Naive B cell (primary cell): ENCODE results near the gene MZB1. TPM values are rescaled to one million over a fixed set of nuclear protein-coding genes. Genes with fewer than 3 reads are reported as not detected.

Experiments
- ATAC-seq, 2 donors: fragments of 150-1000 bp; cut with Tn5 transposase; 2 replicates each; pipeline ENCODE4 v1.10.0; 2021; ENCODE audit warnings: low read depth in 2 of 2, mild to moderate bottlenecking in 2 of 2, moderate library complexity in 2 of 2
- DNase-seq: peaks from one replicate; pipeline ENCODE4 v3.0.0; 2022
- H3K27ac Mint-ChIP-seq, 6 donors: one replicate each; pipeline ENCODE4 v1.8.0; 2020 to 2022; ENCODE audit warnings: mild to moderate bottlenecking in 6 of 6, mixed read lengths in 6 of 6, moderate library complexity in 5 of 6, inconsistent platforms in 2 of 6
- H3K27me3 Mint-ChIP-seq, 3 donors: one replicate each; pipeline ENCODE4 v1.8.0; 2021 to 2022; ENCODE audit warnings: mixed read lengths in 3 of 3, mild to moderate bottlenecking in 1 of 3
- H3K36me3 Mint-ChIP-seq, 2 donors: one replicate each; pipeline ENCODE4 v1.8.0; 2020 to 2022; ENCODE audit warnings: mixed read lengths in 2 of 2, inconsistent platforms in 1 of 2, mild to moderate bottlenecking in 1 of 2
- H3K4me1 Mint-ChIP-seq, 3 donors: one replicate each; pipeline ENCODE4 v1.8.0; 2020 to 2022; ENCODE audit warnings: mixed read lengths in 3 of 3, inconsistent platforms in 1 of 3, mild to moderate bottlenecking in 1 of 3, moderate library complexity in 1 of 3
- H3K4me3 Mint-ChIP-seq, 8 donors: one replicate each; pipeline ENCODE4 v1.8.0; 2020 to 2022; ENCODE audit warnings: mild to moderate bottlenecking in 8 of 8, mixed read lengths in 8 of 8, moderate library complexity in 8 of 8, inconsistent platforms in 2 of 8
- H3K9me3 Mint-ChIP-seq, 7 donors: one replicate each; pipeline ENCODE4 v1.8.0; 2020 to 2022; ENCODE audit warnings: mixed read lengths in 7 of 7, mild to moderate bottlenecking in 5 of 7, inconsistent platforms in 2 of 7, moderate library complexity in 1 of 7
- polyA plus RNA-seq, 6 donors: library from polyadenylated mRNA; unstranded; fragments of 300-500 nt; fragmentation: Illumina TruSeq; gene quantifications; one replicate each; pipeline ENCODE4 v1.2.3, GENCODE V29; 2021; ENCODE audit warnings: low read depth in 6 of 6

The MZB1 gene
- polyA plus RNA-seq, 6 donors from 2014 or later = 49.7 to 105 (median 88.1) TPM

DNA sequence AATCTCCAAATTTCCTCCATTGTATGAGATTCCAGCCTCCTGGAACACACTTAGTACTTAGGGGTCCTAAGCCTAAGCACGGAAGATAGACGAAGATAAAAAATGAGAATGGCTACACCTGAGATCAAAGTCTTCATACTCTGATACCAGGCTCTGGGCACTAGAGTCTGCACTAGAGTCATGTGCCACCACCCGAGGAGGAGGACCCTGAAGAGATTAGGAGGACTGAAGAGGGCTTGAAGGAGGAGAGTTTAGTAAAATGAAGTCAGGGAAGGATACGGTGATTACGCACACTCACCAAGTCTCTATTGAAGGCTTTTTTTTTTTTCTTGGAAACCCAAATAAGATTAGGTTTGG, 14.7 kb upstream of the MZB1 start:
- H3K4me1 Mint-ChIP-seq = peaks cover 33 to 52% (median 44%) of the 10 kb centered on the region in 3 donors
- peak overlapping the region; percentile 80 to 97 (median 92) for H3K4me3 Mint-ChIP-seq
- DNase-seq (no peak), ATAC-seq (no peak)
- H3K36me3 Mint-ChIP-seq = no peaks in the 10 kb centered on the region
- peak overlapping the region; percentile 87 to 99 (median 96) for H3K27ac Mint-ChIP-seq
- H3K9me3 Mint-ChIP-seq = peaks cover 0 to 2% (median 0%) of the 10 kb centered on the region in 7 donors
- H3K27me3 Mint-ChIP-seq = no peaks in the 10 kb centered on the region

DNA sequence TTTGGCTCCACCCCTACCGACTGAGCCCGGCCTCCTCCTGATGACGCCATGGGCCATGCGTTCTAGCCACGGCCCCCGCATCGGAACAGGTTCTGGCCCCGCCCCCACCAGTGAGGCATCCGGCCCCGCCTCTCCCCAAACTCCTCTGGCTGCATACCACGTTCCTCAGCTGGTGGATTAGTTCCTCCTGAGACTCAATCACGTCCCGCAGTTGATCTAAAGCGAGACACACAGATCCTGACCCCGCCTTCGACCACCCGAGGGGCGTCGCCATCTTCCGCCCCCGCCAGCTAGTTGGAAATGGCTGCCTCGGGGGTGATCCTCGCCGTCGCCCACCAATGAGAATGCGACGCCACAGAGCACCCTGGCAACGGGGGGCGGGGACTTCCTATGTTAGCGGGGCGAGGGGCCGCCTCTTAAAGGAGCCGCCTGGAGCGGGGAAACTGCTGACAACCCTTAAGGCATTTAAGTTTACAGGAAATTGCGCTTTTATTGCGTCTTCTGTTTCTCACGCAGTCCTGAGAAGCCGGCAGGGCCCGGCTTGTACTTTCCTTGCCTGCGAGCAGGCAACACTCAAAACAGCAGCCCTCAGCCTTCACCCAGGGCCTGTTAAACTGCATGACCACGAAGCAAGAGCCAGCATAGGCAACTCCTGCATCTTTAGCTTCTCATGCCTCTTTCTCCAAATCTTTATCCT, 14.2 kb upstream of the MZB1 start, which contains the start of gene SPATA24:
Gene SPATA24 (minus strand): TSS at position 303 of the 697 bp plus-strand sequence. CDS start 29 bp downstream, at position 274.
- H3K27me3 Mint-ChIP-seq = no peaks in the 10 kb centered on the region

DNA sequence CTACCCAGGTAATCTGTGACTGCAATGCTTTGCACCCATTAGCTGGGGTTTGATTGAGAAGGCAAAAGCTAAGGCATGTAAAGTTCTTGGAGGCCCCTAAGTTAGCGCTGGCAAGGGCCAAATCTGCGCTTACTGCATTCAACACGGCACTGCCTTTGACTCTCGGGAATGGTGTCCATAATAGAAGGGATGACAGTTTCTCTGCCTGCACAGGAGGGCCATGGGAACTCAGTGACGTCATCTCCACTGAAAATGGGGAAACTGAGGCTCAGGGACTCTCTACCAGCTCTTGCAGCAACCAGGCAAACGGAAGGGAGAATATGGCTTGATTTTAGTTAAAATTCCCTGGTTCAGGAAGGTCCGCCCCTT, 13.7 kb upstream of the MZB1 start:
- no peaks in the 10 kb centered on the region for H3K36me3 Mint-ChIP-seq
- peaks cover 0 to 2% (median 0%) of the 10 kb centered on the region in 7 donors for H3K9me3 Mint-ChIP-seq
- H3K4me1 Mint-ChIP-seq = peaks cover 33 to 52% (median 44%) of the 10 kb centered on the region in 3 donors
- peak overlapping the region; percentile 80 to 97 (median 92) for H3K4me3 Mint-ChIP-seq
- no peaks in the 10 kb centered on the region for H3K27me3 Mint-ChIP-seq
- ATAC-seq = no peak
- peak overlapping the region; percentile 87 to 99 (median 96) for H3K27ac Mint-ChIP-seq
- DNase-seq = no peak

More for the DNA sequence above, 14.2 kb upstream of the MZB1 start, which contains the start of gene SPATA24:
- H3K36me3 Mint-ChIP-seq = no peaks in the 10 kb centered on the region
- peaks cover 0 to 2% (median 0%) of the 10 kb centered on the region in 7 donors for H3K9me3 Mint-ChIP-seq
- H3K27ac Mint-ChIP-seq = peak within 1 kb of the TSS; percentile 87 to 99 (median 96)
- H3K4me1 Mint-ChIP-seq = peaks cover 33 to 52% (median 44%) of the 10 kb centered on the region in 3 donors
- peak; percentile 98 for DNase-seq
- ATAC-seq = peak; percentile 80 to 83
- peak within 1 kb of the TSS; percentile 80 to 97 (median 92) for H3K4me3 Mint-ChIP-seq

DNA sequence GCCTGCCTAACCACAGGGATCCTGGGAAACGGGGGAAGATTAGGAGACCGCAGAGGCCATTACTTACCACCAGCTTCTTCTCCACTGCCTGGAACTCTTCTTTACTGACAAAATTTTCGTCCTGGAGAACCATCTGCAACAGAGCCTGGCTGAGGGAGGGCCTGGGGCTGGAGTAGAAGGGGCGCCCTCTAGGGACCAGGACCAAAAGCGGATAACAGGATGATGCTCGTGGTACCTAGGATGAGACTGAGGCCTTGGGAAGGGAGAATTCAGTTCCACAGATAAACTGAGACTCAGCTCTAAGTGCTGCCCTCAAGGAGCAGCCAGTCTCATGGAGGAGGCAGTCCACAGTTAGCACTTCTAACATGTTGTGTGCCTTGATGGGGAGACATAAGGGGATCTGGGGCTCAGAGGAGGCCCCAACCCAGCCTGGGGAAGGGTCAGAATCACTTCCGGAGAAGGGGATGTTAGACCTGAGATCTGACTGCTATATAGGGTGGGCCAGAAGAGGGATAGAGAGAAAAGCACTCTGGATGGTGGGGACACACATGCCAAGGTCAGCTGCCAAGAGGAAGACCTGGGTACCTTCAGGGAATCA, 12.9 kb upstream of the MZB1 start:
- Mint-ChIP-seq H3K27me3 (no peaks in the 10 kb centered on the region), H3K36me3 (no peaks in the 10 kb centered on the region), H3K4me3 (peak overlapping the region; percentile 80 to 97 (median 92)), H3K27ac (peak overlapping the region; percentile 87 to 99 (median 94)), H3K9me3 (no peaks in the 10 kb centered on the region), H3K4me1 (peaks cover 31 to 46% (median 38%) of the 10 kb centered on the region in 3 donors)
- ATAC-seq (no peak), DNase-seq (no peak)

DNA sequence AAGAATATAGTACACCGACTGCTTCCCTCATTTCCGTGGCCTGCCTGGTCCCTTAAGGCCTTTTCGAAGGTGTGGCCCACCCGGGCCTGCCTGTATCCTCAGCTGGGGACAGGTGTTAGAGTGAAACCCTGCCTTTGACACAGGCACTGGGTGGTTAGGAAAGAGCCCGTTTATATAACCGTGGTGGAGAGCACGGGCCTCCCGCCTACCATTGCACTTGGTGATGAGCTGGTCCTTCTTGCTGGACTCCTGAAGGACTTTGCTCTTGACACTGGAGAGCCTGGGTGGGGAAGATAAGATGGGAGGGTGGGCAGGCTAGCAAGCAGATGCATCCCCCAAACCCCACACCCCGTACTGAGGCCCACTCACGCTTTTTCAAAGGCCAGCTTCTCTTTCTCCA, 11.8 kb upstream of the MZB1 start:
- no peaks in the 10 kb centered on the region for H3K9me3 Mint-ChIP-seq
- ATAC-seq (no peak), DNase-seq (no peak)
- no peak overlapping the region for H3K27ac Mint-ChIP-seq
- H3K27me3 Mint-ChIP-seq = no peaks in the 10 kb centered on the region
- peaks cover 27 to 35% (median 32%) of the 10 kb centered on the region in 3 donors for H3K4me1 Mint-ChIP-seq
- H3K4me3 Mint-ChIP-seq = peak overlapping the region in 2 of 8 donors; percentile 12 to 34
- no peaks in the 10 kb centered on the region for H3K36me3 Mint-ChIP-seq

DNA sequence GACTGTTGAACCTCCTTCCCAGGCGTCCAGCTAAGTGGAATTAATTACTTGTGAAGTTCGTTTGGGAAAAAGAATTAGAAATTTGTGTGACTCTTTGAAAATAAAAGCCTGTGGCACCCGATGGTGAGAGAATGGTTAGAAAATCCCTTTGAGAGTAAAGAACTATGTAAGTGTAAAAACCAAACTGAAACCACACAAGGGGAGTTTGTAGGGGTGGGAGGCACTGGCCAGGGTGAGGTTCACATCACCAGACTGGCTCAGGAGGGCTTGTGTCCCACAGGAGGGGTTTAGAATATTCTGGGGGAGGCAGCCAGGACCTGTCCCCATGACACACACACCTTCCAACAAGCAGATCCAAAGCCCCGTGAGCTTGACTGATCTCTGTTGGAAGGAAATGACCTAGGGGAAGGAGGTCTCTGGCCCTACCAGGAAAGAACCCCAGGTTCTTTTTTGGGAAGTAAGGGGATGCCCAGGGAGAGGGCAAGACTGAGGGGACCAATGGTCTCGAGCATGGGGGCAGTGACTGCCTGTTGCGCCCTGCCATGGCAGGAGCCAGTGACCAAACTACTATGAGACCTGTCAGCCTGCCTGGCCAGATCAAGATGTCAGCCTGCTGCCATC, 9.9 kb upstream of the MZB1 start:
- Mint-ChIP-seq H3K9me3 (no peaks in the 10 kb centered on the region), H3K27ac (peak overlapping the region in 1 of 6 donors; percentile 18), H3K4me3 (peak overlapping the region in 1 of 8 donors; percentile 47), H3K27me3 (no peaks in the 10 kb centered on the region), H3K36me3 (no peaks in the 10 kb centered on the region), H3K4me1 (peaks cover 24 to 37% (median 26%) of the 10 kb centered on the region in 3 donors)
- no peak for ATAC-seq
- no peak for DNase-seq

DNA sequence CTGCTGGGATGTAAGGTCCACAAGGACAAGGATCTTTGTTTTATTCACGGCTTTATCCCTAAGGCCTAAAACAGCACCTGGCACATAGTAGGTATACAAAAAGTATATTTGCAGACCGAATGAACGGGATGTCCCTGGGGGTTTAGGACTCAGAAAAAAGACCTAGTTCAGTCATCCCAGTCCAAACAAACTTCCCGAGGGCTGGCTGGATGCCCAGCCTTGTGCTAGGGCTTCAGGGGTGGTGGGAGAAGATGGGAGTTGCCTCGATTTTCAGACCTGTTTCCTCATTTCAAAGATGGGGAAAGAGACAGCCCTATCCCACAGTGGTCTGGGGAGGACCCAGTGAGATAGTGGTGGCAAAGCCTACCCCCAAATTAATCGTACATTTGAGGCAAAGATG, 8.2 kb upstream of the MZB1 start:
- DNase-seq (no peak), ATAC-seq (no peak)
- no peak overlapping the region for H3K4me3 Mint-ChIP-seq
- H3K27me3 Mint-ChIP-seq = no peaks in the 10 kb centered on the region
- H3K36me3 Mint-ChIP-seq = no peaks in the 10 kb centered on the region
- H3K9me3 Mint-ChIP-seq = no peaks in the 10 kb centered on the region
- H3K4me1 Mint-ChIP-seq = peaks cover 9 to 23% (median 14%) of the 10 kb centered on the region in 3 donors
- no peak overlapping the region for H3K27ac Mint-ChIP-seq

DNA sequence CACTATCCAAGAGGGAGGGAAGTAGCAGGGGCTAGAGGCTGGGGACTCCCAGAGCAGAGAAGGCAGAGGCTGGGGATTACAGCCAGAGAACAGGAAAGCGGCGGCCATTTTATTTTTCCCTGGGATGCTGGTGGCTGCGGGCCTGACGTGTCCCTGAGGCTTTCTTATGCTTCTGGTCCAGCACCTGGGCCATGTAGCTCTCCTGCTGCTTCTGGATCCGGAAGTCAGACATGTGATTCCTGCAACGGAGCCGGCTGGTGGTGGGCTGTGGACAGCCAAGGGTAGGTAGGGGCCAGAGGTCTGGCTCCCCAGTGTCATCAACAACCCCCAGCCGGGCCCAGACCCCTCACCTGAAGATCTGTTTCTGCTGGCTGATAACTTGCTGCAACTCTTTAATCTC, 7.0 kb upstream of the MZB1 start:
- no peak for ATAC-seq
- Mint-ChIP-seq H3K27me3 (no peaks in the 10 kb centered on the region), H3K9me3 (no peaks in the 10 kb centered on the region), H3K4me3 (peak overlapping the region in 2 of 8 donors; percentile 12 to 30), H3K4me1 (peaks cover 8 to 23% (median 10%) of the 10 kb centered on the region in 3 donors), H3K36me3 (no peaks in the 10 kb centered on the region), H3K27ac (peak overlapping the region in 3 of 6 donors; percentile 11 to 72 (median 52))
- DNase-seq = no peak

DNA sequence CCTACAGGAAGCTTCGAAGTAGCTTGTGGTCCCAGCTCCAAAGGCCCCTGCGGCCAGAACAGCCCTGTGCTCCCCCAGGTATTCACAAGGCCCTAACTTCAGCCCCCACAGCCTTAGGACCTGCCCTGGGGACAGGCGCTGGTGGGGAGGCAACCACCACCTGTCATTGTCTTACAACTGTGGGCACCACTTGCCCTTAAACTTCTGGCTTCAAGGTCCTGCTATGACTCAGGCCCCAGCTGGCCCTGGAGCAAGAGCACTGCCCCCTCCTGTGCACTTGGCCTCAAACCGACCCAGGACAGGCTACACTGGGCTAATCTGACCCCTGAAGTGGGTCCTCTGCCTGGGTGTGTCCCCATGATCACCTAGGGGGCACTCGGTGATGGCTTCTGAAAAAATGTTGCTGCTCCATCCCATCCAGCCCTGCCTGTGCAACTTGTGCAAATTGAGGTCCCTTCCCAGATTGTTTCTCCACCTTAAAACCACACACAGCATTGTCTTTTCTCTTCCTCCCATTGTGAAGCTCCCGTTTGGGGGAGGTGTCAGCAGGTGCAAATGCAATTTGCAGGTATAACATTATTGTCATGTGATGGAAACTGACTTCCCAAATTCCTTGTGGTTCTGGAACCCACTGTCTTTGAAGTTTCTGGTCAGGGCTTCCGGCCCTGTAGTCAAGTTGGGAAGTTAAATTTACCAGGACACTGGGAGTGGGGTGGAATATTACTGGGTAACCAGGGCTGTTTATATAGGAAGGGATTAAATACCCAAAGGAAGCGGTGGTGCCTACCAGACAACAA, 6.3 kb upstream of the MZB1 start:
- Mint-ChIP-seq H3K4me1 (peaks cover 14 to 29% (median 17%) of the 10 kb centered on the region in 3 donors), H3K4me3 (peak overlapping the region in 7 of 8 donors; percentile 1 to 62 (median 22)), H3K36me3 (no peaks in the 10 kb centered on the region), H3K27me3 (no peaks in the 10 kb centered on the region), H3K27ac (peak overlapping the region in 2 of 6 donors; percentile 26 to 54), H3K9me3 (no peaks in the 10 kb centered on the region)
- no peak for DNase-seq
- no peak for ATAC-seq

DNA sequence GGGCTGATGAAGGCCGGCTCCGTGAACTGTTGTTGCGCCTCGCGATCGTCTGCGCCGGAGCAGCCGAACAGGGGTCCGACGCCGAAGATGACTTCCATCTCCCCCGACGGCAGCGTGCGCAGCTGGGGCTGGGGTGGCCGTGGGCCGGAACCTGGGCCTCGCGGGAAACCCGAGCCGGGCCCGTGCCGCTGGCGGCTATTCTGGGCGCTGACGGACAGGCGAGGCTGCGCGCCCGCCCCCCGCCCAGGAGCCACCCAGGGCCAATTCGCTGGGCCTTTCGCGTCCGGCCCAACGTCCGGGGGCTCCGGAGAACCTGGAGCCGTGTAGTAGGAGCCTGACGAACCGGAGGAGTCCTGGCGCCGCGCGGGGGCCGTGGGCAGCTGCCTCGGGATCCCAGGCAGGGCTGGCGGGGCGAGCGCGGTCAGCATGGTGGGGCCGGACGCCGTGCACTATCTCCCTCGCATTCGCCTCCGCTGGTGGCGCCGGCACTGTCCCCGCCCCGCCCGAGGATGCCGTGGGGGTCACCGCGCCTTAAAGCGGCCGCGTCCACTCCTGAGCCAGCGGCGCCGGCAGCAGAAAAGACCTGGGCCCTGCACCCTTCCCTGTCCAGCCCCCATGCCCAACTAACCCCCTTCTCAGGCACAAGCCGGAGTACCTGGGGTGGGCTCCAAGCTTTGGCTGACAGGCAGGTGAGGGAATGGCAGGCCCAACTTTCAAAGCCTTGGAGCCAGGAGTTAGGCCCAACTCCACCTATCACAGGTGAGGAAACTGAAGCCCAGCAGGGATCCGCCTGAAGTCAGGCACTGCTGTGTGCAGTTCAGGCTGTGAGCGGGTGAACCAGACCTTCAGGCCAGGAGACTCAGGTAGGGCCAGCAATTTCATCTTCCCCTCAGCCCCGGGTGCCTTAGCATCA, 5.2 kb upstream of the MZB1 start, which contains the start of gene PROB1:
Gene PROB1 (minus strand): TSS at position 451 of the 913 bp plus-strand sequence. CDS start 23 bp downstream, at position 428.
- H3K4me1 Mint-ChIP-seq = peaks cover 23 to 41% (median 28%) of the 10 kb centered on the region in 3 donors
- no peaks in the 10 kb centered on the region for H3K9me3 Mint-ChIP-seq
- peak within 1 kb of the TSS in 1 of 6 donors; percentile 54 for H3K27ac Mint-ChIP-seq
- peak within 1 kb of the TSS in 7 of 8 donors; percentile 83 to 97 (median 97) for H3K4me3 Mint-ChIP-seq
- ATAC-seq = no peak
- H3K36me3 Mint-ChIP-seq = no peaks in the 10 kb centered on the region
- H3K27me3 Mint-ChIP-seq = no peaks in the 10 kb centered on the region
- DNase-seq = no peak

DNA sequence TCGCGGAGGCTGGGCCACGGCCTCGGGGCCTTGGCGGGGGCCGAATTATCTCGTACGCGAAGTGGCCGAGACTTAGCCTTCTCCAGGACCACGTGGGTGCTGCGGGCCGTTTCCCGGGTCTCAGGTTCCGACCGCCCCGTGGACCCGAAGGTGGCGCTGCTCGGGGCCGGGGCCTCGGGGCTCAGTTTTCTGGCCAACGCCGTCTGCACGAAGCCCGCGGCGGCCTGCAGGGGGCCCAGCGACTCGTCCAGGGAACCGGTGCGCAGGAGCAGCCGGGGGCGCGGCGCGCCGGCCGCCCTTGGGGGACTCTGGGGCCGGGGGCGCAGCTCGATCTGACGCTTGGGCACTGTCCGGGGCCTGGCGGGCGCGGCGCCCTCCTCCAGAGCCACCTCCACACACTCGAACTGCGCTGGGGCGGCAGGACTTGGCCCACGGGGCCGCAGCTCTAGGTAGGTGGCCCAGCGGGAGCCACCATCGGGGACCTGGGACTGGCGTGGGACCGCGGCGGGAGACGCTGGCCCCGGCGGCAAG, 4.5 kb upstream of the MZB1 start:
- H3K4me3 Mint-ChIP-seq = peak overlapping the region in 7 of 8 donors; percentile 83 to 97 (median 97)

More for the DNA sequence above, 4.5 kb upstream of the MZB1 start:
- peaks cover 31 to 48% (median 35%) of the 10 kb centered on the region in 3 donors for H3K4me1 Mint-ChIP-seq
- DNase-seq = peak; percentile 76
- no peaks in the 10 kb centered on the region for H3K36me3 Mint-ChIP-seq
- no peaks in the 10 kb centered on the region for H3K9me3 Mint-ChIP-seq
- no peak overlapping the region for H3K27ac Mint-ChIP-seq
- ATAC-seq = peak; percentile 9 to 16
- H3K27me3 Mint-ChIP-seq = no peaks in the 10 kb centered on the region
